C4-2B (cell line): ENCODE results near the gene RPH3AL.
"Not testable (repeated sequence)": the region's sequence is repeated elsewhere in the genome, so short reads cannot be mapped to it uniquely, and the experiment has no call there.

Experiments used
- CTCF ChIP-seq: fragments of 450-650 bp; conservative IDR thresholded peaks from 2 replicates; pipeline ENCODE4 v1.5.1; 2017; ENCODE audit warnings: mild to moderate bottlenecking
- ZFX ChIP-seq: fragments of 450-650 bp; IDR thresholded peaks from 2 replicates; pipeline ENCODE4 v1.6.1; 2017

GRCh38 chr17:234994-235830, 117.4 kb downstream of the RPH3AL start:
- TF ChIP-seq CTCF, ZFX: not testable (repeated sequence)
